Vagina (tissue), 2 donors: Measurements from ENCODE around the gene TNFRSF21.

Experiments used
- POLR2A ChIP-seq, 2 donors: fragments of 450-650 bp; IDR thresholded peaks; one replicate each; pipeline ENCODE4 v1.6.1; 2017; ENCODE audit warnings: antibody characterized with exemption in 2 of 2, mild to moderate bottlenecking in 2 of 2, moderate library complexity in 2 of 2
- POLR2AphosphoS5 ChIP-seq, 2 donors: sonication (generic); formaldehyde crosslinking; IDR thresholded peaks; one replicate each; pipeline ENCODE4 v1.9.0; 2017; ENCODE audit warnings: antibody characterized with exemption in 2 of 2, mild to moderate bottlenecking in 2 of 2, low read depth in 1 of 2; ENCODE audit not compliant: insufficient read depth in 1 of 2
- TF ChIP-seq, protein P1 (sequence below), 3 experiments: fragments of 450-650 bp in 2 of 3; fragments of 200-600 bp in 1 of 3; sonication (generic) in 1 of 3; IDR thresholded peaks; one replicate each; pipeline ENCODE4 v1.5.1; 2017 to 2019; ENCODE audit warnings: antibody characterized with exemption in 3 of 3, mild to moderate bottlenecking in 2 of 3, moderate library complexity in 2 of 3

DNA sequence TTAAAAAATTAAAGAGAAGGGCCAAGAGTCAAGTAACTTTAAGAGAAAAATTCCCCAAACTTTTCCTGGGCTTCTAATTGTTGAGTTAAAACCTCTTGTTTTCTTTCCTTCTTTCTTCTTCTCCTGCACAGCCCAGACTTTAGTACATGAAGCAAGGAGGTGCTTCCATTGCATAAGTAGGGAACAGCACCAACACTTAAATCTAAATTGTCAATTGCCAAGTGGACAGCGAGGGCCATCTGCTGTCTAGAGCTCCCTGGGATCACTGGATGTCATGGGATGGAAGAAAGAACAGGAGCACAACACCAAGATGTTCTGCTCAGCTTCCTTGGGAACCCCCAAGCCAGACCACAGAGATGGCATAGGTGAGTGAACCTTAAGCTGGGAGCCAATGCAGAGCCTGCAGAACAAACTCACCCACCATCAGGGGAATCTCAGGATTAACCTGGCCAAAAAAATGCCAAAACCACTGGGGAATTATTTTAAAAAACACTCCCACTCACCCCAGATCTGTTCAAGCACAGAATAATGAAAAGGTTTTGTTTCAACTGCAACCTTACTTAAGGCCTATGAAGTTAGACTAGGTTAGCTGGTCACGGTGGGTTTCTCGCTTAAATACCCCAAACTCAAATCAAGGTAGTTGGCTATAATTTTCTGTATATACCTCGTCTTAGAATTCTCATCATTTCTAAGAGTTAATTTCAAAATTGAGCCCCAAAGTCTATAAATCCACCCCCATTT lies 67.8 kb downstream of the TNFRSF21 start:
- no peak for TF ChIP-seq POLR2A (IDR thresholded peaks at IDR 0.05)
- TF ChIP-seq, protein P1, sequence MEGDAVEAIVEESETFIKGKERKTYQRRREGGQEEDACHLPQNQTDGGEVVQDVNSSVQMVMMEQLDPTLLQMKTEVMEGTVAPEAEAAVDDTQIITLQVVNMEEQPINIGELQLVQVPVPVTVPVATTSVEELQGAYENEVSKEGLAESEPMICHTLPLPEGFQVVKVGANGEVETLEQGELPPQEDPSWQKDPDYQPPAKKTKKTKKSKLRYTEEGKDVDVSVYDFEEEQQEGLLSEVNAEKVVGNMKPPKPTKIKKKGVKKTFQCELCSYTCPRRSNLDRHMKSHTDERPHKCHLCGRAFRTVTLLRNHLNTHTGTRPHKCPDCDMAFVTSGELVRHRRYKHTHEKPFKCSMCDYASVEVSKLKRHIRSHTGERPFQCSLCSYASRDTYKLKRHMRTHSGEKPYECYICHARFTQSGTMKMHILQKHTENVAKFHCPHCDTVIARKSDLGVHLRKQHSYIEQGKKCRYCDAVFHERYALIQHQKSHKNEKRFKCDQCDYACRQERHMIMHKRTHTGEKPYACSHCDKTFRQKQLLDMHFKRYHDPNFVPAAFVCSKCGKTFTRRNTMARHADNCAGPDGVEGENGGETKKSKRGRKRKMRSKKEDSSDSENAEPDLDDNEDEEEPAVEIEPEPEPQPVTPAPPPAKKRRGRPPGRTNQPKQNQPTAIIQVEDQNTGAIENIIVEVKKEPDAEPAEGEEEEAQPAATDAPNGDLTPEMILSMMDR (IDR thresholded peaks at IDR 0.05) = no peak
- no peak for TF ChIP-seq POLR2AphosphoS5 (IDR thresholded peaks at IDR 0.05; ENCODE audit: insufficient read depth in 1 of 2, low read depth in 1 of 2)
